SH-SY5Y (cell line): ENCODE data around the gene VWA5A.

Source experiments
- GATA2 ChIP-seq: IDR thresholded peaks from 2 replicates; pipeline ENCODE4 v1.6.1; 2011; ENCODE audit warnings: mild to moderate bottlenecking, low read depth, low read length
- GATA3 ChIP-seq: IDR thresholded peaks from 2 replicates; pipeline ENCODE4 v1.6.1; 2011; ENCODE audit warnings: low read depth, mild to moderate bottlenecking, low read length, moderate library complexity

DNA sequence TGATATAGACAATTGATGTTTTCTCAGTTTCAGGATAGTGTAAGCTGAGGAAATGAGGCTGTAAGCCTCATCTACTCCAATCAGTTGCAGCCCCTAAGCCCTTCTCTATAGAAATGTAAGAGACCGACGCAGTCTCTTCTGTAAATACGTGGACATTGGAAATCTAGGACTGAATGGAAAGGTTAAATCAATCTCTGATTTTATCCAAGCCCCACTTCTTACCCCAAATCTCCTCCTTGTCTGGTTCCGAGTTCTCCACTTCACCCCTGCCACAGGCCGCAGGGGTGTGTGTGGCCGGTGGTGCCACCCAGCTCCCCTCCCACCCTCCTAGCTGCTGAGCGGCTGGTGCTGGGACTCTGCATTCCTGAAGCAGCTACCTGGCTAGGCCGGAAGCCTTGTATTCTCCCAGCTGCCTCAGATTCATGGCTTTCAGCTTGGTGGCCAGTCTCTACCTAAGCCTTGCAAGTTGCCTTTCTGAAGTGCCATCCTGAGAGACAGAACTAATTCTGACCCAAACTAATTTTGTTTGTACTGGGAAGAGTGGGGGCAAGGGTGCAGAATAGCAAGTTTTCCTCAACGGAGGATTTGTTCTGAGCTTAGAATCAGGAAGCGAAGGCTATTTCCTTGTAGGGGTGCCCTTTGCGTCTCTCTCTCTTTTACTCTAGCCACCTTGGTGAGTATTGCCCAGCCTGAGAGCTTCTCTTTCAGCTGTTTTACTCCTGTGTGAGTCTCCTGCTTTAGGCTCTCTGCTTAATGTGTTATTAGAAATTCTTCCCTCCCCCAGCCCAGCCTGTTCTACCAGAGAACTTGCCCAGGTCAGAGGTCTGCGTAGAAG, 749 bp downstream of the VWA5A start:
- TF ChIP-seq GATA2 (no peak), GATA3 (no peak)
